HCT116 (cell line): ENCODE measurements around the gene KLHL34. TPM values are rescaled to one million over a fixed set of nuclear protein-coding genes. Genes with fewer than 3 reads are reported as not detected.

Source experiments
- ATAC-seq: fragments of 200-7000 bp; cut with Tn5 transposase; 2 replicates; pipeline ENCODE4 v1.9.1; 2020; ENCODE audit warnings: mild to moderate bottlenecking, moderate library complexity
- BruUV-seq: library from RNA; stranded (reverse); fragments of 400-500 nt; replicated peaks from 2 replicates; lab custom pipeline; 2021; lab: Mats Ljungman, UMichigan
- CTCF ChIA-PET: fragments of 300-600 bp; sonication (Branson Sonifier 250); formaldehyde crosslinking; loops from one replicate; lab custom pipeline; 2021; ENCODE audit warnings: antibody characterized with exemption; lab: Charles Lee
- POLR2A ChIA-PET: fragments of 300-600, 350-600 bp; sonication (Branson Sonifier 250); formaldehyde crosslinking; loops from one replicate; lab custom pipeline; 2021; ENCODE audit warnings: antibody characterized with exemption; lab: Charles Lee
- RAD21 ChIA-PET, 2 experiments: fragments of 300-600 bp; sonication (Branson Sonifier 250); formaldehyde crosslinking; loops; one replicate each; lab custom pipeline; 2023; ENCODE audit warnings: low total read pairs in 2 of 2; ENCODE audit not compliant: uncharacterized antibody in 2 of 2, unreplicated experiment in 2 of 2, low non-redundant PET in 1 of 2; lab: Charles Lee
- DNase-seq: peaks from one replicate; pipeline ENCODE4 v3.0.0-alpha.2; 2010; ENCODE audit warnings: low read depth, low spot score
- H2AFZ ChIP-seq: fragments of 200-600 bp; shearing (Covaris generic), sonication (generic); 2 replicates; pipeline ENCODE4 v1.6.1; 2017; ENCODE audit warnings: low read depth, mixed run types, mixed read lengths, antibody characterized with exemption, low read length; ENCODE audit not compliant: poor library complexity, severe bottlenecking
- H3K27ac ChIP-seq: 2 replicates; pipeline ENCODE4 v1.5.1; 2012; ENCODE audit warnings: low read depth, low read length
- H3K27me3 ChIP-seq: fragments of 200-600 bp; sonication (generic); 2 replicates; pipeline ENCODE4 v1.6.1; 2016; ENCODE audit warnings: mixed run types, low read length, mixed read lengths; ENCODE audit not compliant: insufficient read depth
- H3K36me3 ChIP-seq, 2 experiments: fragments of 200-500 bp in 1 of 2; fragments of 200-600 bp in 1 of 2; sonication (Bioruptor generic) in 1 of 2; sonication (generic) in 1 of 2; 2 replicates each; pipeline versions ENCODE4 v1.5.1 to v1.6.1; 2014 to 2016; ENCODE audit warnings: low read length in 2 of 2, inconsistent platforms in 1 of 2, mixed read lengths in 1 of 2, mixed run types in 1 of 2; ENCODE audit not compliant: insufficient read depth in 2 of 2, control insufficient read depth in 1 of 2
- H3K4me1 ChIP-seq, 2 experiments: fragments of 200-600 bp in 1 of 2; sonication (generic) in 1 of 2; 2 replicates each; pipeline versions ENCODE4 v1.5.1 to v1.6.1; 2012 to 2017; ENCODE audit warnings: low read length in 2 of 2, inconsistent platforms in 1 of 2, mild to moderate bottlenecking in 1 of 2, mixed read lengths in 1 of 2, mixed run types in 1 of 2, moderate library complexity in 1 of 2; ENCODE audit not compliant: insufficient read depth in 2 of 2, control insufficient read depth in 1 of 2
- H3K4me2 ChIP-seq: fragments of 200-600 bp; sonication (generic); 2 replicates; pipeline ENCODE4 v1.6.1; 2017; ENCODE audit warnings: mixed run types, low read length, mixed read lengths
- H3K4me3 ChIP-seq, 2 experiments: fragments of 200-600 bp in 1 of 2; sonication (generic) in 1 of 2; replicated peaks in 1 of 2; 2 replicates each; pipeline ENCODE4 v1.5.1; 2011 to 2016; ENCODE audit warnings: low read length in 2 of 2, control low read depth in 1 of 2, low read depth in 1 of 2, mild to moderate bottlenecking in 1 of 2, mixed read lengths in 1 of 2, mixed run types in 1 of 2
- H3K79me2 ChIP-seq: fragments of 200-600 bp; sonication (generic); 2 replicates; pipeline ENCODE4 v1.6.1; 2017; ENCODE audit warnings: mild to moderate bottlenecking, mixed run types, low read length, moderate library complexity, mixed read lengths; ENCODE audit not compliant: insufficient read depth
- H3K9ac ChIP-seq: fragments of 200-600 bp; sonication (generic); 2 replicates; pipeline ENCODE4 v1.6.1; 2016; ENCODE audit warnings: low read length, mixed read lengths
- H3K9me2 ChIP-seq: fragments of 200-600 bp; sonication (generic), shearing (Covaris generic); 2 replicates; pipeline ENCODE4 v1.6.1; 2017; ENCODE audit warnings: mixed run types, mild to moderate bottlenecking, moderate library complexity; ENCODE audit not compliant: insufficient read depth
- H3K9me3 ChIP-seq, 2 experiments: fragments of 200-500 bp in 1 of 2; fragments of 200-600 bp in 1 of 2; sonication (Bioruptor generic) in 1 of 2; sonication (generic) in 1 of 2; 2 replicates each; pipeline ENCODE4 v1.6.1; 2014 to 2017; ENCODE audit warnings: low read length in 2 of 2, mixed read lengths in 2 of 2, inconsistent platforms in 1 of 2, low read depth in 1 of 2, mild to moderate bottlenecking in 1 of 2, mixed run types in 1 of 2, moderate library complexity in 1 of 2; ENCODE audit not compliant: control insufficient read depth in 1 of 2, insufficient read depth in 1 of 2
- H4K20me1 ChIP-seq: fragments of 200-600 bp; sonication (generic), shearing (Covaris generic); 2 replicates; pipeline ENCODE4 v1.6.1; 2017; ENCODE audit warnings: mixed run types, mild to moderate bottlenecking, moderate library complexity; ENCODE audit not compliant: insufficient read depth
- CEBPB ChIP-seq: IDR thresholded peaks from 2 replicates; pipeline ENCODE4 v1.6.1; 2012; ENCODE audit warnings: low read depth
- EZH2 ChIP-seq: fragments of 200-600 bp; sonication (generic); IDR thresholded peaks from 2 replicates; pipeline ENCODE4 v1.6.1; 2017; ENCODE audit warnings: antibody characterized with exemption, mixed run types
- EZH2phosphoT487 ChIP-seq: fragments of 200-600 bp; IDR thresholded peaks from 2 replicates; pipeline ENCODE4 v1.6.1; 2018; ENCODE audit warnings: antibody characterized with exemption, borderline replicate concordance
- FOSL1 ChIP-seq: IDR thresholded peaks from 2 replicates; pipeline ENCODE4 v1.6.1; 2012; ENCODE audit warnings: low read depth
- JUND ChIP-seq: IDR thresholded peaks from 2 replicates; pipeline ENCODE4 v1.6.1; 2012
- POLR2A ChIP-seq: IDR thresholded peaks from 2 replicates; pipeline ENCODE4 v1.7.0; 2011; ENCODE audit warnings: borderline replicate concordance; ENCODE audit not compliant: insufficient read depth, insufficient read length; ENCODE audit errors: extremely low read depth
- POLR2AphosphoS5 ChIP-seq: IDR thresholded peaks from 2 replicates; pipeline ENCODE4 v1.6.1; 2011; ENCODE audit warnings: mild to moderate bottlenecking, low read depth, low read length, moderate library complexity
- RAD21 ChIP-seq: IDR thresholded peaks from 2 replicates; pipeline ENCODE4 v1.6.1; 2012; ENCODE audit warnings: low read depth, mild to moderate bottlenecking
- SIN3A ChIP-seq: IDR thresholded peaks from 2 replicates; pipeline ENCODE4 v1.6.1; 2012; ENCODE audit warnings: low read depth
- SP1 ChIP-seq: IDR thresholded peaks from 2 replicates; pipeline ENCODE4 v1.6.1; 2012; ENCODE audit warnings: low read depth
- SRF ChIP-seq: IDR thresholded peaks from 2 replicates; pipeline ENCODE4 v1.6.1; 2012; ENCODE audit warnings: low read depth
- TCF7L2 ChIP-seq: IDR thresholded peaks from 2 replicates; pipeline ENCODE4 v1.7.0; 2011; ENCODE audit warnings: borderline replicate concordance, inconsistent platforms; ENCODE audit not compliant: insufficient read depth, insufficient read length; ENCODE audit errors: extremely low read depth
- YY1 ChIP-seq: IDR thresholded peaks from 2 replicates; pipeline ENCODE4 v1.6.1; 2011; ENCODE audit warnings: low read length, low read depth, moderate library complexity, mild to moderate bottlenecking; ENCODE audit not compliant: insufficient replicate concordance; ENCODE audit errors: extremely low read depth
- ZFX ChIP-seq: fragments of 450-650 bp; IDR thresholded peaks from 2 replicates; pipeline ENCODE4 v1.6.1; 2017
- ZNF274 ChIP-seq: fragments of 200-500 bp; sonication (Bioruptor generic); IDR thresholded peaks from 2 replicates; pipeline ENCODE4 v1.6.1; 2014; ENCODE audit warnings: mild to moderate bottlenecking, low read depth, low read length, inconsistent platforms
- intact Hi-C: fragments of 100-400 bp; cut with micrococcal nuclease; formaldehyde crosslinking; loops from 2 replicates; pipeline ENCODE4 v1.10.0; 2022
- total RNA-seq: library from RNA; stranded (reverse); gene quantifications from one replicate; pipeline ENCODE4 v1.2.1, GENCODE V29; 2021; ENCODE audit not compliant: unreplicated experiment
- TF ChIP-seq, protein P1 (sequence below): IDR thresholded peaks from 2 replicates; pipeline ENCODE4 v1.6.1; 2011; ENCODE audit warnings: mild to moderate bottlenecking, low read length, moderate library complexity; ENCODE audit not compliant: insufficient replicate concordance; ENCODE audit errors: extremely low read depth
- TF ChIP-seq, protein P2 (sequence below): IDR thresholded peaks from 2 replicates; pipeline ENCODE4 v1.6.1; 2012
- TF ChIP-seq, protein P3 (sequence below): IDR thresholded peaks from 2 replicates; pipeline ENCODE4 v1.6.1; 2012; ENCODE audit warnings: low read depth
- TF ChIP-seq, protein P4 (sequence below), 3 experiments: fragments of 200-600 bp in 1 of 3; sonication (generic) in 1 of 3; IDR thresholded peaks in 2 of 3; conservative IDR thresholded peaks in 1 of 3; 2 replicates each; pipeline ENCODE4 v1.5.1; 2012 to 2017; ENCODE audit warnings: low read depth in 2 of 3, low read length in 2 of 3, antibody characterized with exemption in 1 of 3, borderline replicate concordance in 1 of 3, control low read depth in 1 of 3, mild to moderate bottlenecking in 1 of 3, mixed read lengths in 1 of 3, mixed run types in 1 of 3, moderate library complexity in 1 of 3; ENCODE audit not compliant: insufficient read depth in 1 of 3

KLHL34 gene
- total RNA-seq, 1 experiment from 2014 or later = not detected

DNA sequence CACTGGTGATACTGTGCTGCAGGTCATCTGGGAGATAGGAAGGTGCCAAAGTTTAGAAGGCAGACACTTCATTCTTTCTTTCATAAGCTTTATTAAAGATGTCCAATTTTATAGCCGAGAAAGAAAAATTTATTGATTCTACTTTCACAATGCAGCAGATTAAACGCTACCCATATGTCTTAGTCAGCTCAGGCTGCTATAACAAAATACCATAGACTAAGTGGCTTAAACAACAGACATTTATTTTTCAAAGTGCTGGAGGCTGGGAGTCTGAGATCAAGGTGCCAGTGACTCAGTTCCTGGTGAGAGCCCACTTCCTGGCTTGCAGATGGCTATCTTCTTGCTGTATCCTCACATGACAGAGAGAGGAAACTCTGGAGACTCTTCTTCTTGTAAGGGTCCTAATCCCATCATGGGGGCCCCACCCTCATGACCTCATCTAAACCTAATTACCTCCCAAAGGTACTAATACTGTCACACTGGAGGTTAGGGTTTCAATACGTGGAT is 33.4 kb upstream of the KLHL34 start:
- Histone ChIP-seq H3K9me2 (no peaks in the 10 kb centered on the region), H4K20me1 (no peaks in the 10 kb centered on the region), H3K27me3 (no peaks in the 10 kb centered on the region), H3K4me2 (no peak overlapping the region), H3K9me3 (no peaks in the 10 kb centered on the region), H3K4me1 (no peaks in the 10 kb centered on the region), H3K9ac (no peak overlapping the region), H3K27ac (no peak overlapping the region), H3K79me2 (no peaks in the 10 kb centered on the region), H3K36me3 (no peaks in the 10 kb centered on the region), H3K4me3 (no peak overlapping the region), H2AFZ (no peak overlapping the region)
- TF ChIP-seq, protein P1, sequence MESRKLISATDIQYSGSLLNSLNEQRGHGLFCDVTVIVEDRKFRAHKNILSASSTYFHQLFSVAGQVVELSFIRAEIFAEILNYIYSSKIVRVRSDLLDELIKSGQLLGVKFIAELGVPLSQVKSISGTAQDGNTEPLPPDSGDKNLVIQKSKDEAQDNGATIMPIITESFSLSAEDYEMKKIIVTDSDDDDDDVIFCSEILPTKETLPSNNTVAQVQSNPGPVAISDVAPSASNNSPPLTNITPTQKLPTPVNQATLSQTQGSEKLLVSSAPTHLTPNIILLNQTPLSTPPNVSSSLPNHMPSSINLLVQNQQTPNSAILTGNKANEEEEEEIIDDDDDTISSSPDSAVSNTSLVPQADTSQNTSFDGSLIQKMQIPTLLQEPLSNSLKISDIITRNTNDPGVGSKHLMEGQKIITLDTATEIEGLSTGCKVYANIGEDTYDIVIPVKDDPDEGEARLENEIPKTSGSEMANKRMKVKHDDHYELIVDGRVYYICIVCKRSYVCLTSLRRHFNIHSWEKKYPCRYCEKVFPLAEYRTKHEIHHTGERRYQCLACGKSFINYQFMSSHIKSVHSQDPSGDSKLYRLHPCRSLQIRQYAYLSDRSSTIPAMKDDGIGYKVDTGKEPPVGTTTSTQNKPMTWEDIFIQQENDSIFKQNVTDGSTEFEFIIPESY = no peak
- TF ChIP-seq, protein P2, sequence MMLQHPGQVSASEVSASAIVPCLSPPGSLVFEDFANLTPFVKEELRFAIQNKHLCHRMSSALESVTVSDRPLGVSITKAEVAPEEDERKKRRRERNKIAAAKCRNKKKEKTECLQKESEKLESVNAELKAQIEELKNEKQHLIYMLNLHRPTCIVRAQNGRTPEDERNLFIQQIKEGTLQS = no peak
- no peak for TF ChIP-seq JUND
- TF ChIP-seq, protein P3, sequence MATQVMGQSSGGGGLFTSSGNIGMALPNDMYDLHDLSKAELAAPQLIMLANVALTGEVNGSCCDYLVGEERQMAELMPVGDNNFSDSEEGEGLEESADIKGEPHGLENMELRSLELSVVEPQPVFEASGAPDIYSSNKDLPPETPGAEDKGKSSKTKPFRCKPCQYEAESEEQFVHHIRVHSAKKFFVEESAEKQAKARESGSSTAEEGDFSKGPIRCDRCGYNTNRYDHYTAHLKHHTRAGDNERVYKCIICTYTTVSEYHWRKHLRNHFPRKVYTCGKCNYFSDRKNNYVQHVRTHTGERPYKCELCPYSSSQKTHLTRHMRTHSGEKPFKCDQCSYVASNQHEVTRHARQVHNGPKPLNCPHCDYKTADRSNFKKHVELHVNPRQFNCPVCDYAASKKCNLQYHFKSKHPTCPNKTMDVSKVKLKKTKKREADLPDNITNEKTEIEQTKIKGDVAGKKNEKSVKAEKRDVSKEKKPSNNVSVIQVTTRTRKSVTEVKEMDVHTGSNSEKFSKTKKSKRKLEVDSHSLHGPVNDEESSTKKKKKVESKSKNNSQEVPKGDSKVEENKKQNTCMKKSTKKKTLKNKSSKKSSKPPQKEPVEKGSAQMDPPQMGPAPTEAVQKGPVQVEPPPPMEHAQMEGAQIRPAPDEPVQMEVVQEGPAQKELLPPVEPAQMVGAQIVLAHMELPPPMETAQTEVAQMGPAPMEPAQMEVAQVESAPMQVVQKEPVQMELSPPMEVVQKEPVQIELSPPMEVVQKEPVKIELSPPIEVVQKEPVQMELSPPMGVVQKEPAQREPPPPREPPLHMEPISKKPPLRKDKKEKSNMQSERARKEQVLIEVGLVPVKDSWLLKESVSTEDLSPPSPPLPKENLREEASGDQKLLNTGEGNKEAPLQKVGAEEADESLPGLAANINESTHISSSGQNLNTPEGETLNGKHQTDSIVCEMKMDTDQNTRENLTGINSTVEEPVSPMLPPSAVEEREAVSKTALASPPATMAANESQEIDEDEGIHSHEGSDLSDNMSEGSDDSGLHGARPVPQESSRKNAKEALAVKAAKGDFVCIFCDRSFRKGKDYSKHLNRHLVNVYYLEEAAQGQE = no peak
- TF ChIP-seq RAD21 = no peak
- no peak for TF ChIP-seq SP1
- TF ChIP-seq TCF7L2 = no peak
- no peak for TF ChIP-seq EZH2
- TF ChIP-seq EZH2phosphoT487 = no peak
- no peak for TF ChIP-seq ZNF274
- no peak for TF ChIP-seq YY1
- no peak for TF ChIP-seq ZFX
- TF ChIP-seq, protein P4, sequence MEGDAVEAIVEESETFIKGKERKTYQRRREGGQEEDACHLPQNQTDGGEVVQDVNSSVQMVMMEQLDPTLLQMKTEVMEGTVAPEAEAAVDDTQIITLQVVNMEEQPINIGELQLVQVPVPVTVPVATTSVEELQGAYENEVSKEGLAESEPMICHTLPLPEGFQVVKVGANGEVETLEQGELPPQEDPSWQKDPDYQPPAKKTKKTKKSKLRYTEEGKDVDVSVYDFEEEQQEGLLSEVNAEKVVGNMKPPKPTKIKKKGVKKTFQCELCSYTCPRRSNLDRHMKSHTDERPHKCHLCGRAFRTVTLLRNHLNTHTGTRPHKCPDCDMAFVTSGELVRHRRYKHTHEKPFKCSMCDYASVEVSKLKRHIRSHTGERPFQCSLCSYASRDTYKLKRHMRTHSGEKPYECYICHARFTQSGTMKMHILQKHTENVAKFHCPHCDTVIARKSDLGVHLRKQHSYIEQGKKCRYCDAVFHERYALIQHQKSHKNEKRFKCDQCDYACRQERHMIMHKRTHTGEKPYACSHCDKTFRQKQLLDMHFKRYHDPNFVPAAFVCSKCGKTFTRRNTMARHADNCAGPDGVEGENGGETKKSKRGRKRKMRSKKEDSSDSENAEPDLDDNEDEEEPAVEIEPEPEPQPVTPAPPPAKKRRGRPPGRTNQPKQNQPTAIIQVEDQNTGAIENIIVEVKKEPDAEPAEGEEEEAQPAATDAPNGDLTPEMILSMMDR (IDR thresholded peaks at IDR 0.05 in 2 of 3, conservative IDR thresholded peaks at IDR 0.05 in 1 of 3; ENCODE audit: borderline replicate concordance in 1 of 3, insufficient read depth in 1 of 3, low read depth in 2 of 3, low read length in 2 of 3) = no peak
- TF ChIP-seq SRF = no peak
- no peak for TF ChIP-seq FOSL1
- TF ChIP-seq SIN3A = no peak
- TF ChIP-seq POLR2AphosphoS5 = no peak
- TF ChIP-seq POLR2A = no peak
- TF ChIP-seq CEBPB = no peak
- no TSS peak for BruUV-seq
- POLR2A ChIA-PET = no interaction called here
- intact Hi-C loops = no loop called here
- RAD21 ChIA-PET = no interaction called here
- no peak for DNase-seq
- ATAC-seq = no peak
- CTCF ChIA-PET = no interaction called here
